Astrocyte (in vitro differentiated cells and primary cell): ENCODE results near the gene UTRN. TPM values are rescaled to one million over a fixed set of nuclear protein-coding genes. Genes with fewer than 3 reads are reported as not detected.

Experiments used
- DNase-seq: peaks from one replicate; pipeline ENCODE4 v3.0.0-alpha.2; 2010; ENCODE audit warnings: low read depth
- FAIRE-seq: peaks from 2 replicates; lab custom pipeline; 2011; peaks lifted over from hg19 to GRCh38; lab: Jason Lieb, UNC
- H2AFZ ChIP-seq: 2 replicates; pipeline ENCODE4 v1.6.0; 2012; ENCODE audit warnings: low read depth, low read length, inconsistent platforms
- H3K27ac ChIP-seq: 2 replicates; pipeline ENCODE4 v1.5.1; 2011; ENCODE audit warnings: low read depth, low read length, inconsistent platforms
- H3K27me3 ChIP-seq: 2 replicates; pipeline ENCODE4 v1.6.0; 2011; ENCODE audit warnings: low read length, inconsistent platforms; ENCODE audit not compliant: insufficient read depth
- H3K36me3 ChIP-seq: 2 replicates; pipeline ENCODE4 v1.5.1; 2011; ENCODE audit warnings: low read length, inconsistent platforms; ENCODE audit not compliant: insufficient read depth
- H3K4me1 ChIP-seq: 2 replicates; pipeline ENCODE4 v1.5.1; 2011; ENCODE audit warnings: low read length, inconsistent platforms; ENCODE audit not compliant: insufficient read depth
- H3K4me2 ChIP-seq: 2 replicates; pipeline ENCODE4 v1.6.0; 2012; ENCODE audit warnings: low read length, inconsistent platforms
- H3K4me3 ChIP-seq: 2 replicates; pipeline ENCODE4 v1.5.1; 2011; ENCODE audit warnings: low read depth, mild to moderate bottlenecking, low read length, inconsistent platforms; ENCODE audit not compliant: insufficient read depth
- H3K79me2 ChIP-seq: 2 replicates; pipeline ENCODE4 v1.6.0; 2012; ENCODE audit warnings: mild to moderate bottlenecking, low read length, inconsistent platforms; ENCODE audit not compliant: insufficient read depth
- H3K9ac ChIP-seq: 2 replicates; pipeline ENCODE4 v1.6.0; 2012; ENCODE audit warnings: mild to moderate bottlenecking, low read length, inconsistent platforms
- H3K9me3 ChIP-seq: 2 replicates; pipeline ENCODE4 v1.5.1; 2012; ENCODE audit warnings: low read depth, mild to moderate bottlenecking, low read length, inconsistent platforms; ENCODE audit not compliant: insufficient read depth
- H4K20me1 ChIP-seq: 2 replicates; pipeline ENCODE4 v1.6.0; 2012; ENCODE audit warnings: low read length, inconsistent platforms; ENCODE audit not compliant: insufficient read depth
- H3K27ac Mint-ChIP-seq: one replicate; pipeline ENCODE4 v1.8.0; 2021; ENCODE audit warnings: mild to moderate bottlenecking, mixed read lengths; ENCODE audit not compliant: unreplicated experiment
- H3K27me3 Mint-ChIP-seq: one replicate; pipeline ENCODE4 v1.8.0; 2021; ENCODE audit warnings: low read depth, mixed read lengths; ENCODE audit not compliant: unreplicated experiment
- H3K36me3 Mint-ChIP-seq: one replicate; pipeline ENCODE4 v1.8.0; 2021; ENCODE audit warnings: low read depth, mixed read lengths; ENCODE audit not compliant: unreplicated experiment
- H3K4me1 Mint-ChIP-seq: one replicate; pipeline ENCODE4 v1.8.0; 2021; ENCODE audit warnings: low read depth, mixed read lengths; ENCODE audit not compliant: unreplicated experiment
- H3K4me3 Mint-ChIP-seq: one replicate; pipeline ENCODE4 v1.8.0; 2021; ENCODE audit warnings: mild to moderate bottlenecking, moderate library complexity, mixed read lengths; ENCODE audit not compliant: unreplicated experiment
- H3K9me3 Mint-ChIP-seq: one replicate; pipeline ENCODE4 v1.8.0; 2021; ENCODE audit warnings: mild to moderate bottlenecking, mixed read lengths; ENCODE audit not compliant: unreplicated experiment
- CTCF ChIP-seq: IDR thresholded peaks from 2 replicates; pipeline ENCODE4 v1.5.1; 2011; ENCODE audit warnings: low read depth, mild to moderate bottlenecking, inconsistent platforms, low read length, moderate library complexity; ENCODE audit not compliant: insufficient read depth
- EZH2 ChIP-seq: IDR thresholded peaks from 2 replicates; pipeline ENCODE4 v1.6.1; 2012; ENCODE audit warnings: mild to moderate bottlenecking, low read length, inconsistent platforms; ENCODE audit not compliant: insufficient read depth
- total RNA-seq: library from RNA; stranded (reverse); gene quantifications from 2 replicates; pipeline ENCODE4 v1.2.1, GENCODE V29; 2021

Gene UTRN
- total RNA-seq, 1 donor from 2014 or later: 86.3 TPM

GRCh38 chr6:144279484-144280150 lies 5.5 kb upstream of the UTRN start:
- H3K9me3 Mint-ChIP-seq: no peaks in the 10 kb centered on the region
- DNase-seq: no peak
- no peaks in the 10 kb centered on the region for H3K27me3 Mint-ChIP-seq
- Histone ChIP-seq H4K20me1 (no peaks in the 10 kb centered on the region), H2AFZ (no peak overlapping the region), H3K36me3 (no peaks in the 10 kb centered on the region), H3K27ac (no peak overlapping the region), H3K9ac (no peak overlapping the region), H3K4me1 (peaks cover 7% of the 10 kb centered on the region), H3K4me3 (no peak overlapping the region), H3K27me3 (no peaks in the 10 kb centered on the region), H3K79me2 (no peaks in the 10 kb centered on the region), H3K9me3 (no peaks in the 10 kb centered on the region), H3K4me2 (no peak overlapping the region)
- FAIRE-seq: no peak
- peaks cover 7% of the 10 kb centered on the region for H3K4me1 Mint-ChIP-seq
- H3K4me3 Mint-ChIP-seq: no peak overlapping the region
- peaks cover 7% of the 10 kb centered on the region for H3K36me3 Mint-ChIP-seq
- TF ChIP-seq CTCF (no peak), EZH2 (no peak)
- no peak overlapping the region for H3K27ac Mint-ChIP-seq

DNA sequence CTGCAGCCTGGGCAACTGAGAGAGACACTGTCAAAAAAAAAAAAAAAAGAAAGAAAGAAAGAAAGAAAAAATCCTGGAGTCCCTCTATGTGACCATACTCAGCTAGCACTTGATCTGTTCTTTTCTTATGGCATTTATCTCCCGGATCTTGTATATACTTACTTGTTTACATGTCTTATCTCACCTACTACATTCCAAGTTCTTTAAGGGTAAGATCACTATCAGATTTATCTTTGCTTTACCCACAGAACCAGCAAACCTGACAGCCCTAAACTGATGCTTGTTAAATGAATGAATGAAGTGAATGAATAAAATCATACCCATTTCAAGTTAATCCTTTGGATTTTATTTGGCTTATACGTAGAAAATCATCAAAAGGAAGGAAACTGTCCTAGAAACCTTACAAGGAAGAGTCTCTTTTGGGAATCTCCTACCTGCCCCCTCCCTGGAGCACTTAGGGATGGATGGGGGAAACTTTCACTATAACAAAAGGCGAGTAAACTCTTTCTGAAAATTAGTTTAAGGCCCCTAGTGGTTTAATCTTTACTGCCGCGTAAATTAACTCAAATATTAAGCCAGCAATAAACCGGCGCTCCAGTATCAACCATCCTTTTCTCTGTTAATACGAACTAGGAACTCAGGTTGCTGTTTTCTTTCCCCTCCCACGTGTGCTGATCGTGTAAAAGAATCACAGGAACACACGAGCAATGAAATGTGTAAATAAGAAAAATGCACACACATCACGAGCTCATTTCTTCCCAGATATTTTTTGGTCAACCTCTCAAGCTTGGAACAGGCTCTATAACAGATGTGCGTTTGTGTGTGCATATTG lies 1.3 kb upstream of the UTRN start:
- H3K36me3 ChIP-seq: no peaks in the 10 kb centered on the region
- Mint-ChIP-seq H3K27me3 (no peaks in the 10 kb centered on the region), H3K4me1 (peaks cover 8% of the 10 kb centered on the region), H3K9me3 (peaks cover 3% of the 10 kb centered on the region), H3K36me3 (peaks cover 4% of the 10 kb centered on the region), H3K4me3 (peak overlapping the region; percentile 98), H3K27ac (peak overlapping the region; percentile 80)
- DNase-seq (peak; percentile 22), FAIRE-seq (no peak)
- peaks cover 32% of the 10 kb centered on the region for H3K79me2 ChIP-seq
- H3K4me2 ChIP-seq: peak overlapping the region; percentile 95
- peak overlapping the region; percentile 88 for H3K27ac ChIP-seq
- no peaks in the 10 kb centered on the region for H3K27me3 ChIP-seq
- H3K9ac ChIP-seq: peak overlapping the region; percentile 93
- peaks cover 11% of the 10 kb centered on the region for H3K4me1 ChIP-seq
- peak overlapping the region; percentile 54 for H2AFZ ChIP-seq
- TF ChIP-seq CTCF (peak; percentile 35), EZH2 (no peak)
- H3K4me3 ChIP-seq: peak overlapping the region; percentile 83
- peaks cover 7% of the 10 kb centered on the region for H4K20me1 ChIP-seq
- no peaks in the 10 kb centered on the region for H3K9me3 ChIP-seq
